ENCODE results near the gene ERN1. TPM values are rescaled to one million over a fixed set of nuclear protein-coding genes. Genes with fewer than 3 reads are reported as not detected.
A peak's percentile ranks its signal among the peaks of the same experiment; 100 is the strongest.
"Not testable (repeated sequence)": the region's sequence is repeated elsewhere in the genome, so short reads cannot be mapped to it uniquely, and the experiment has no call there.

ERN1 gene
- total RNA-seq, 2 experiments from 2014 or later = 126 to 128 TPM

GRCh38 chr17:64128787-64129514 lies 993 bp downstream of the ERN1 start:
- POLR2A ChIA-PET = interaction anchor here (0.6 to 5.0 kb wide), 24 partner anchors 11 to 377 kb away, joined by 3 to 69 read pairs (median 10); partner anchors contain the start of genes CEP95, DDX5, GH1 and ICAM2
- Mint-ChIP-seq H3K27me3 (no peaks in the 10 kb centered on the region), H3K36me3 (ENCODE audit: low read depth) (peaks cover 44% of the 10 kb centered on the region), H3K27ac (peak overlapping the region; percentile 87), H3K9me3 (no peaks in the 10 kb centered on the region), H3K4me3 (peak overlapping the region; percentile 84), H3K4me1 (peaks cover 63% of the 10 kb centered on the region)
- DNase-seq = no peak
- CTCF ChIA-PET = interaction anchor here (1.0 to 18.3 kb wide), 9 partner anchors 8 to 240 kb away, joined by 3 to 510 read pairs (median 5); partner anchors contain the start of gene GH1

- Mint-ChIP-seq H3K4me1 (peaks cover 71% of the 10 kb centered on the region), H3K36me3 (ENCODE audit: low read depth) (peaks cover 62% of the 10 kb centered on the region), H3K9me3 (no peaks in the 10 kb centered on the region), H3K4me3 (peak overlapping the region; percentile 84), H3K27ac (peak overlapping the region; percentile 36), H3K27me3 (no peaks in the 10 kb centered on the region)
- DNase-seq = no peak
- CTCF ChIA-PET = interaction anchor here (0.6 to 18.3 kb wide), 4 partner anchors 26 to 207 kb away, joined by 3 to 510 read pairs (median 4); no protein-coding TSS in a partner anchor
- POLR2A ChIA-PET = interaction anchor here (1.0 to 3.6 kb wide), 7 partner anchors 11 to 207 kb away, joined by 3 to 15 read pairs (median 5); partner anchors contain the start of gene ICAM2
These were observed 3.0 kb downstream of the ERN1 start for GRCh38 chr17:64126918-64127317.

- Mint-ChIP-seq H3K27me3 (no peaks in the 10 kb centered on the region), H3K4me1 (peaks cover 71% of the 10 kb centered on the region), H3K27ac (peak overlapping the region; percentile 44), H3K4me3 (peak overlapping the region; percentile 84), H3K9me3 (no peaks in the 10 kb centered on the region), H3K36me3 (ENCODE audit: low read depth) (peaks cover 72% of the 10 kb centered on the region)
- ChIA-PET CTCF (interaction anchor here (1.3 to 18.3 kb wide), 2 partner anchors 8 to 97 kb away, joined by 3 to 510 read pairs; no protein-coding TSS in a partner anchor), POLR2A (interaction anchor here (1.0 to 3.0 kb wide), 5 partner anchors 10 to 206 kb away, joined by 3 to 14 read pairs (median 7); partner anchors contain the start of gene ICAM2)
- DNase-seq = no peak
These were observed 4.0 kb downstream of the ERN1 start for GRCh38 chr17:64125937-64126336.

- H3K4me1 Mint-ChIP-seq = peaks cover 76% of the 10 kb centered on the region
These were observed 5.3 kb downstream of the ERN1 start for GRCh38 chr17:64124609-64125008.

GRCh38 chr17:64123114-64123513 lies 6.8 kb downstream of the ERN1 start:
- Mint-ChIP-seq H3K9me3 (no peaks in the 10 kb centered on the region), H3K27ac (peak overlapping the region; percentile 57)
- POLR2A ChIA-PET = interaction anchor here (0.9 to 1.2 kb wide), 2 partner anchors 10 to 68 kb away, joined by 3 read pairs; no protein-coding TSS in a partner anchor

More at GRCh38 chr17:64124609-64125008, 5.3 kb downstream of the ERN1 start:
- no peaks in the 10 kb centered on the region for H3K9me3 Mint-ChIP-seq
- CTCF ChIA-PET = interaction anchor here (0.6 to 18.3 kb wide), 5 partner anchors 9 to 188 kb away, joined by 3 to 510 read pairs (median 5); no protein-coding TSS in a partner anchor
- no peak overlapping the region for H3K27ac Mint-ChIP-seq
- no peaks in the 10 kb centered on the region for H3K27me3 Mint-ChIP-seq
- peaks cover 83% of the 10 kb centered on the region for H3K36me3 Mint-ChIP-seq (ENCODE audit: low read depth)
- POLR2A ChIA-PET = interaction anchor here (0.6 to 3.0 kb wide), 4 partner anchors 31 to 107 kb away, joined by 3 to 14 read pairs (median 4); no protein-coding TSS in a partner anchor
- DNase-seq = no peak
- H3K4me3 Mint-ChIP-seq = no peak overlapping the region

GRCh38 chr17:64120972-64121786 lies 8.8 kb downstream of the ERN1 start:
- ChIA-PET POLR2A (interaction anchor here (0.9 to 7.1 kb wide), 14 partner anchors 8 to 386 kb away, joined by 3 to 52 read pairs (median 5); partner anchors contain the start of genes CEP95 and ERN1), CTCF (interaction anchor here (0.7 to 18.3 kb wide), 6 partner anchors 9 to 92 kb away, joined by 3 to 510 read pairs (median 8); partner anchors contain the start of gene ERN1)
- Mint-ChIP-seq H3K27ac (peak overlapping the region; percentile 89), H3K4me1 (peaks cover 87% of the 10 kb centered on the region), H3K36me3 (ENCODE audit: low read depth) (peaks cover 76% of the 10 kb centered on the region), H3K4me3 (peak overlapping the region; percentile 64)
- not testable (repeated sequence) for H3K9me3 Mint-ChIP-seq, H3K27me3 Mint-ChIP-seq
- DNase-seq = peak; percentile 51

More at GRCh38 chr17:64123114-64123513, 6.8 kb downstream of the ERN1 start:
- Mint-ChIP-seq H3K36me3 (ENCODE audit: low read depth) (peaks cover 81% of the 10 kb centered on the region), H3K4me3 (peak overlapping the region; percentile 4), H3K27me3 (no peaks in the 10 kb centered on the region), H3K4me1 (peaks cover 84% of the 10 kb centered on the region)
- no peak for DNase-seq
- CTCF ChIA-PET = interaction anchor here (2.4 to 18.3 kb wide), 2 partner anchors 10 to 94 kb away, joined by 10 to 510 read pairs; no protein-coding TSS in a partner anchor

GRCh38 chr17:64120159-64120810 lies 9.7 kb downstream of the ERN1 start:
- no peak for DNase-seq
- Mint-ChIP-seq H3K4me1 (peaks cover 87% of the 10 kb centered on the region), H3K27me3 (no peaks in the 10 kb centered on the region), H3K4me3 (peak overlapping the region; percentile 64), H3K9me3 (no peaks in the 10 kb centered on the region), H3K36me3 (ENCODE audit: low read depth) (peaks cover 77% of the 10 kb centered on the region), H3K27ac (peak overlapping the region; percentile 89)
- CTCF ChIA-PET = interaction anchor here (0.7 to 18.3 kb wide), 4 partner anchors 9 to 91 kb away, joined by 3 to 510 read pairs (median 10); partner anchors contain the start of gene ERN1
- POLR2A ChIA-PET = interaction anchor here (1.4 to 7.1 kb wide), 9 partner anchors 9 to 95 kb away, joined by 4 to 52 read pairs (median 9); partner anchors contain the start of gene ERN1

GRCh38 chr17:64117981-64118979 lies 11.7 kb downstream of the ERN1 start:
- Mint-ChIP-seq H3K27me3 (no peaks in the 10 kb centered on the region), H3K27ac (no peak overlapping the region), H3K9me3 (no peaks in the 10 kb centered on the region), H3K36me3 (ENCODE audit: low read depth) (peaks cover 72% of the 10 kb centered on the region), H3K4me3 (no peak overlapping the region), H3K4me1 (peaks cover 80% of the 10 kb centered on the region)
- DNase-seq = no peak
- CTCF ChIA-PET = interaction anchor here (0.6 to 1.4 kb wide), 4 partner anchors 14 to 424 kb away, joined by 3 to 5 read pairs (median 4); no protein-coding TSS in a partner anchor
- POLR2A ChIA-PET = interaction anchor here (0.7 to 7.1 kb wide), 5 partner anchors 11 to 36 kb away, joined by 3 to 52 read pairs (median 3); partner anchors contain the start of gene ERN1

- H3K27ac Mint-ChIP-seq = peak overlapping the region; percentile 44
- no peaks in the 10 kb centered on the region for H3K9me3 Mint-ChIP-seq
- CTCF ChIA-PET = interaction anchor here (0.9 to 1.0 kb wide), 3 partner anchors 52 to 126 kb away, joined by 3 read pairs; no protein-coding TSS in a partner anchor
These were observed 14.0 kb downstream of the ERN1 start for GRCh38 chr17:64115822-64116534.

GRCh38 chr17:64115043-64115698 lies 14.8 kb downstream of the ERN1 start:
- no peak overlapping the region for H3K4me3 Mint-ChIP-seq
- H3K36me3 Mint-ChIP-seq (ENCODE audit: low read depth) = peaks cover 69% of the 10 kb centered on the region
- ChIA-PET POLR2A (interaction anchor here (0.7 to 7.1 kb wide), 8 partner anchors 11 to 64 kb away, joined by 3 to 52 read pairs (median 4); partner anchors contain the start of gene ERN1), CTCF (interaction anchor here (0.9 to 1.7 kb wide), 4 partner anchors 12 to 125 kb away, joined by 3 to 8 read pairs (median 4); no protein-coding TSS in a partner anchor)
- peaks cover 63% of the 10 kb centered on the region for H3K4me1 Mint-ChIP-seq
- no peak overlapping the region for H3K27ac Mint-ChIP-seq
- DNase-seq = no peak
- H3K27me3 Mint-ChIP-seq = no peaks in the 10 kb centered on the region
- H3K9me3 Mint-ChIP-seq = no peaks in the 10 kb centered on the region

More at GRCh38 chr17:64115822-64116534, 14.0 kb downstream of the ERN1 start:
- Mint-ChIP-seq H3K4me3 (no peak overlapping the region), H3K36me3 (ENCODE audit: low read depth) (peaks cover 71% of the 10 kb centered on the region), H3K27me3 (no peaks in the 10 kb centered on the region), H3K4me1 (peaks cover 64% of the 10 kb centered on the region)
- POLR2A ChIA-PET = interaction anchor here (0.7 to 7.1 kb wide), 8 partner anchors 10 to 65 kb away, joined by 3 to 52 read pairs (median 4); partner anchors contain the start of gene ERN1
- DNase-seq = no peak

Measured in activated CD4-positive, alpha-beta memory T cell treated with anti-CD3 and anti-CD28 coated beads, Interleukin-2, amount 10 ng/mL, durations not matched to agents 7 days and 5 days (primary cell).